ENCODE measurements around the gene SLC48A1.

The SLC48A1 gene

GRCh38 chr12:47744778-47745436, 28.1 kb upstream of the SLC48A1 start:
- DNase-seq: no peak

- DNase-seq: no peak
These were observed 27.5 kb upstream of the SLC48A1 start for GRCh38 chr12:47745485-47746041.

- no peak for DNase-seq
These were observed 27.0 kb upstream of the SLC48A1 start for GRCh38 chr12:47746073-47746472.

- no peak for DNase-seq
These were observed 26.5 kb upstream of the SLC48A1 start for GRCh38 chr12:47746523-47746922.

- DNase-seq: no peak
These were observed 25.9 kb upstream of the SLC48A1 start for GRCh38 chr12:47747126-47747525.

- DNase-seq: no peak
These were observed 25.2 kb upstream of the SLC48A1 start for GRCh38 chr12:47747596-47748506.

GRCh38 chr12:47748507-47748828, 24.6 kb upstream of the SLC48A1 start:
- DNase-seq: no peak

- DNase-seq: no peak
These were observed 24.1 kb upstream of the SLC48A1 start for GRCh38 chr12:47748899-47749298.

- no peak for DNase-seq
These were observed 22.7 kb upstream of the SLC48A1 start for GRCh38 chr12:47750229-47750798.

- DNase-seq: no peak
These were observed 22.0 kb upstream of the SLC48A1 start for GRCh38 chr12:47750916-47751470.

GRCh38 chr12:47751561-47751960, 21.5 kb upstream of the SLC48A1 start:
- no peak for DNase-seq

GRCh38 chr12:47752121-47752520, 20.9 kb upstream of the SLC48A1 start:
- no peak for DNase-seq

- DNase-seq: no peak
These were observed 20.5 kb upstream of the SLC48A1 start for GRCh38 chr12:47752552-47752951.

GRCh38 chr12:47753021-47754001, 19.7 kb upstream of the SLC48A1 start:
- no peak for DNase-seq

GRCh38 chr12:47754126-47754525, 18.9 kb upstream of the SLC48A1 start:
- DNase-seq: no peak

- no peak for DNase-seq
These were observed 18.2 kb upstream of the SLC48A1 start for GRCh38 chr12:47754881-47755280.

- DNase-seq: no peak
These were observed 17.1 kb upstream of the SLC48A1 start for GRCh38 chr12:47755655-47756562.

GRCh38 chr12:47757364-47757839, 15.6 kb upstream of the SLC48A1 start:
- no peak for DNase-seq

GRCh38 chr12:47757840-47758583, 15.0 kb upstream of the SLC48A1 start:
- DNase-seq: no peak

GRCh38 chr12:47758584-47758833, 14.5 kb upstream of the SLC48A1 start:
- no peak for DNase-seq
